ENCODE measurements around the gene MCF2L2.
"Not testable (repeated sequence)": the region's sequence is repeated elsewhere in the genome, so short reads cannot be mapped to it uniquely, and the experiment has no call there.

MCF2L2 gene

DNA sequence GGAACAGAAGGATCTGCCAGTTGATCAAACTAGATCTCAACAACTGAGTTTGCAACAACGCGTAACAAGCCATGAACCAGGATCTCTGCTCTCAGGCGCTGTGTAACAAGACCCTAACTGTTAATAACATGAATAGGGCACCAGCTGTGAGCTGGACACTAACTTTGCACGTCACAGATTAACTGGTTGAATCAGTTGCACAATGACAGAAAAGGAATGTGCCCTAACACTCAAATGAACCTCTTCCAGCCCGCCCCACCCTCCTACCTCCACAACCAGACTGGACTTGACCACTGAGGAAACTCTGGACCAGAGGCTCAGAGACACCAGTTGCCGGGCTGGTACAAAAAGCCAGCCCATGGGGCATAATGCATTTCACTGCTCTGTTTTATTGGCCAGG lies 34.3 kb downstream of the MCF2L2 start:
- DNase-seq, result no peak

GRCh38 chr3:183393625-183394024 lies 34.8 kb downstream of the MCF2L2 start:
- DNase-seq, result no peak

GRCh38 chr3:183392186-183393034 lies 36.0 kb downstream of the MCF2L2 start:
- DNase-seq, result no peak

GRCh38 chr3:183391460-183391859 lies 37.0 kb downstream of the MCF2L2 start:
- no peak for DNase-seq

- DNase-seq, result no peak
Observed at GRCh38 chr3:183390844-183391243, 37.6 kb downstream of the MCF2L2 start.

DNA sequence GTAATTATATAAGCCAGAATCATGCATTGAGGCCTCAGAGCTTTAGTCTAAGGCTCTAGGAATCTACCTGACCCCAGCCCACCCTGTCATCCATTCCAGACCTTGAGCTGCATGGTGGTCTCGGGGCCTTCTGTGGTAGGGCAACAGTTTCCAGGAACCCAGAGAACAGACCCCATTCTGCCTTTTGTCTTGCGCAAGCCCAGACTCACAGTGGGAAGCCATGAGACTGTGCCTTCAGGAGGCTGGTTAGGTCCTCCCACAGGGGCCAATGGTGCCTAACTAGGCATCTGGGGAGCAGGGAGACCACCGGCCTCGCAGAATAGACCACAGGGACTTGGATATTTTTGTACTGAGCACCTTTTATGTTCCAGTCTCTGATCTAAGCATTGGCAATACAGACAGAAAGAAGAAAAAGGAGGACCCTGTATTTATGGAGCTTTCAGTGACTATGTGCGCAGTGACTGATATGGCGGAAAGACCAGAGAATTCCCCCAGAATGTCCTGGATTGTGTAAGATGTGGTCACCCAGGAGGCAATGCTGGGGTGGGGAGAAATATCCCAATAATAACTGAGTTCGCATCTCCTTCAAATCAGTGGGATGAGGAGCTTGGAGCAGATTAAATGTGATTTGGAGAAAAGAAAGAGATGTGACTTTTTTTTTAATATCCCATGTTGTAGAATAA lies 40.1 kb downstream of the MCF2L2 start:
- peak in 1 of 2 donors; percentile 34 for DNase-seq

DNA sequence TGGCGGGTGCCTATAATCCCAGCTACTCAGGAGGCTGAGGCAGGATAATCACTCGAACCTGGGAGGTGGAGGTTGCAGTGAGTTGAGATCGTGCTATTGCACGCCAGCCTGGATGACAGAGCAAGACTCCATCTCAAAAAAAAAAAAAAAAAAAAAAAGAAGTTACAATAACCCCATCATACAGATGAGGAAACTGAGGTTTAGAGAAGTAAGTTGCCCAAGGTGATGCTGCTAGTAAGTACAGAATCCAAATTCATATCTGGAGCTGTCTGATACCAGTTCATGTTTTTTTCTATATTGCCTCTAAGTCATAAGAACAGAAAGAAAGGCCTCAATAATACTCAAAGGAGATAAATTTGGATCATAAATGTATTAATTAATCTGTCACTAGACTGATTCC lies 40.6 kb downstream of the MCF2L2 start:
- DNase-seq, result no peak

DNA sequence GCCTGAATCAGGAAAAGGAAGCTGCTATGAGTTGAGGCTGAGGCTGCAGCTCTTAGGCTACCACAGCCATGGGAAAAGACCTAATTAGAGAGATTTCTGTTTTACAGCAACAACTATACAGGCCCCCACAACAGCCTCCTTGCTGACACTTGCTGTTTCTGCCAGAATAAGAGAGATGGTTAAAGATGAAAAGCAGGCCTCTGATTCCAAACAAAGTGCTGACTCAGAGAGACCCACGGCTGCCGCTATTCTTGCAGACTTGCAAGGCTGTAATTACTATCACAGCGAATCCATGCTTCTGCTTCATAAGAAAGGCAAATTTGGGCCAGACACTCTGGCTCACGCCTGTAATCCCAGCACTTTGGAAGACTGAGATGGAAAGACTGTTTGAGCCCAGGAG lies 41.8 kb downstream of the MCF2L2 start:
- DNase-seq, result no peak

- DNase-seq, result peak; percentile 82 to 94
Observed at GRCh38 chr3:183385698-183386613, 42.5 kb downstream of the MCF2L2 start.

DNA sequence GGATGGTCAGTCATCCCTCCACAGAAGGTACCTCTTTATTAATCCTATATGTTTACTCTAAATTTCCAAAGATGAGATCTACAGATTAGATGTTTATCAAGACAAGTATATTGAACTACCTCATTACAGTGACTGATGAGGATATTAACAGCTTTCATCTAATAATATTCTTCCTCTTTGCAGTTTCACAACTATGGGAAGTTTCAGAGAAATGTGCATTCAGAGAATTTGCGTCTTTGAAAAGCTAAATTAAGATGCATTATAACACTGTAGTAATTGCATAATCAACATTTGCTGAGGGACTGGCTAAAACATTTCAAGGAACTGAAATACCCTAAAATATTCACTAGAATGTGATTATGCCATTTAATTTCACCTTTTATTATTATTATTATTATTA lies 46.7 kb downstream of the MCF2L2 start:
- peak; percentile 94 to 96 for DNase-seq

- peak; percentile 89 to 93 for DNase-seq
Observed at GRCh38 chr3:183381179-183381578, 47.2 kb downstream of the MCF2L2 start.

GRCh38 chr3:183378951-183379350 lies 49.5 kb downstream of the MCF2L2 start:
- no peak for DNase-seq

- no peak for DNase-seq
Observed at GRCh38 chr3:183378545-183378944, 49.9 kb downstream of the MCF2L2 start.

GRCh38 chr3:183378008-183378407 lies 50.4 kb downstream of the MCF2L2 start:
- no peak for DNase-seq

GRCh38 chr3:183377307-183377959 lies 51.0 kb downstream of the MCF2L2 start:
- peak in 1 of 2 donors; percentile 50 for DNase-seq

GRCh38 chr3:183375787-183376186 lies 52.6 kb downstream of the MCF2L2 start:
- peak; percentile 89 to 92 for DNase-seq

DNA sequence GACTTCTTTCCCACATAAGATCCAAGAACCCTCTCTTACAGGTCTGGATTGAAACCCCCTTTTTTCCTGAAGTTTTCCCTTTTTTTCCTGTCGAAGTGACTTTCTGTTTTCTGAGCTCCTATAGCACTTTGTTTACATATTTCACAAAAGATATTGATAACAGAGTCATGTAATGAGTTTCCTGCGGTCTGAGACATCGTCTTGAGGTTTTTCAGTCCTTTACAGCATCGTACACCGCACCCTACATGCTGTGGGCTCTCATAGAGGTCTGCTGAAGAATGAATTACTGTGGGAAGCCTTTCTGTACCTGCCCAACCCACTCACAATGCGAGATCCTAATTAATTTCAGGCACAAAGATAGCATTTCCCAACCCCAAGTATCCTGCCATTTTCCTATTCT lies 53.1 kb downstream of the MCF2L2 start:
- DNase-seq, result no peak

DNA sequence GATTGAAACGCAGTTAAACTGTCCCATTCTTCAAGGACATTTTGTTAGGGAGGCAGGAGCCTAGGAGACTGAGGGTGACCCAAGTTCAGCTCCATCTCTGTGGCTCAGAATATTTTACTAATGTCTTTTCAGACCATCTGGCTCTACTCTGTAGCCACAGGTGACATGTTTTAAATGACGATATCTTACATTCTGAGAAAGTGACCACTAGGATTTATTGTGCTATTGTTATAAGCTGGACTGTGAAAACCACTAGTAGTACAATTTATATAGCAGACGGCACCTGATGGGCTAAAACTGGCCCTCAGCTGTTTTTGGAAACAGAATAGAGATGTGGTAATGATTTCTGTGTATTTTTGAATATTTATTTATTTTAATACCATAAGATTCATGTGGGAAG lies 55.5 kb downstream of the MCF2L2 start:
- DNase-seq, result no peak

DNA sequence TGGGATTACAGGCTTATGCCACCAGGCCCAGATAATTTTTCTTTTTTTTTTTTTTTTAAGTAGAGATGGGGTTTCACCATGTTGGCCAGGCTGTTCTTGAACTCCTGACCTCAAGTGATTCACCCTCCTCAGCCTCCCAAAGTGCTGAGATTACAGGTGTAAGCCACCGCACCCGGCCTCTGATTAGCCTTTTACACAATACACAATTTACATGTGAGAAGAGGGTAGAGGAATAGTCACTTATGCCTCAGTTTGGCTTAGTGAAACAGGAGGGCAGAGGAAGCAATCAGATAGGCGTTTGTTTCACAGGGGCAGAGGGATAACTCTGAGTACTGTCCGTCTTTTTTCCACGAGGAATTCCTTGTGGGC lies 56.8 kb downstream of the MCF2L2 start:
- not testable (repeated sequence) for DNase-seq

DNA sequence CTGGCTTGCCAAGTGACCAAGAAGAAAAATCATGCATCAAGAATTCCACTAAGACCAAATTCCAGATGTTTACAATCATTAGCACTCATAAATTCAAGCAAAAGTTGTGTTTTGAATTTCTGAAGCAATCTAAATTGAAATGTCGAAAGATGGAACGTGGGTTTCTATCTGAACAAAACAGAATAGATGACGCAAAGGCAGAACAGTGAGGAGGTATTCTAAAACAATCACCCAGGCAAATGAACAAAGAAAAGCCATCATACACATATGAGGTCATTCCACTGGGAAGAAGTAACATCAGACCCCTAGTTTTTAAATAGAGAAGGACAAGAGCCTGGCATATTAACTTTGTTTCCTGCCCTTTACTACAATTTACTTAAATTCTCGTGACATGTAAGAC lies 58.0 kb downstream of the MCF2L2 start:
- DNase-seq, result peak in 1 of 2 donors; percentile 57

DNA sequence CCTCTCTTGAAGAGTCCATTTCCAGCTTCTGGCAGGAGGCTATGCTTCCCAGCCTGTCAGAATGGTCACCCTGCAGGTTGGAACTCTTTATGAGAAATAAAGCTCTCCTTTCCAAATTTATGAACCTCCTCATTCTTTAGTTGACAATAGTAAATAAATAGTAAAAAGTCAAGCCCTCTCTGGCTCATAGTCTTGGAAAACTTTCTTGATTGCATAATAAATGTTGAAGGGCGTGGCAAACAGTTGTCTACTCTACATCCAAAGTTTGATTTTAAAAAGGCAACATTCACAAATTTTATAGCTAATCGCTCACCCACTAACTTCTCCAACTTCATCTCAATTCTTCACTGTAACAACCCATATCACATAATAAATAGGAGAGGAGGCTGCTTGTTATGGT lies 58.8 kb downstream of the MCF2L2 start:
- peak in 1 of 2 donors; percentile 49 for DNase-seq

DNA sequence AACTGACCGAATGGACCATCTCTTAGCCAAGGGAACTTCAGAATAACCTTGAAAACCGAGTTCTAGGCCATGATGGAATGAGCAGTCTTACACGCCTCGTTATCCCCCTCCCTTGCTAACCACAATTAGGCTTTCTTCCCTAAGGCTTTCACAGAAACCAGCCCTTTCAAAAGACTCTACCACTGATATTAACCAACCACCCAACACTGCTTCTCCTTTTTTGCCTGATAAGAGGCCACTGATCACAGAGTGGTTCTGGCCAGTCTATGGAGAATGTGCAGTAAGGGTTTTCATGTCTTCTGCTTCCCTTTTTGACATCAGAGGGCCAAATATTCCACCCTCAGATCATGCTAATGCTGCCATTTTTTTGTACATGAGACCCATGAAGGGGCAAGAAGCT lies 59.3 kb downstream of the MCF2L2 start:
- DNase-seq, result peak; percentile 72 to 90
